Measurements from ENCODE around the gene EFNA5. TPM values are rescaled to one million over a fixed set of nuclear protein-coding genes. Genes with fewer than 3 reads are reported as not detected.

EFNA5 gene
- total RNA-seq, 4 donors from 2014 or later = 7.7 to 18.6 (median 9.9) TPM

DNA sequence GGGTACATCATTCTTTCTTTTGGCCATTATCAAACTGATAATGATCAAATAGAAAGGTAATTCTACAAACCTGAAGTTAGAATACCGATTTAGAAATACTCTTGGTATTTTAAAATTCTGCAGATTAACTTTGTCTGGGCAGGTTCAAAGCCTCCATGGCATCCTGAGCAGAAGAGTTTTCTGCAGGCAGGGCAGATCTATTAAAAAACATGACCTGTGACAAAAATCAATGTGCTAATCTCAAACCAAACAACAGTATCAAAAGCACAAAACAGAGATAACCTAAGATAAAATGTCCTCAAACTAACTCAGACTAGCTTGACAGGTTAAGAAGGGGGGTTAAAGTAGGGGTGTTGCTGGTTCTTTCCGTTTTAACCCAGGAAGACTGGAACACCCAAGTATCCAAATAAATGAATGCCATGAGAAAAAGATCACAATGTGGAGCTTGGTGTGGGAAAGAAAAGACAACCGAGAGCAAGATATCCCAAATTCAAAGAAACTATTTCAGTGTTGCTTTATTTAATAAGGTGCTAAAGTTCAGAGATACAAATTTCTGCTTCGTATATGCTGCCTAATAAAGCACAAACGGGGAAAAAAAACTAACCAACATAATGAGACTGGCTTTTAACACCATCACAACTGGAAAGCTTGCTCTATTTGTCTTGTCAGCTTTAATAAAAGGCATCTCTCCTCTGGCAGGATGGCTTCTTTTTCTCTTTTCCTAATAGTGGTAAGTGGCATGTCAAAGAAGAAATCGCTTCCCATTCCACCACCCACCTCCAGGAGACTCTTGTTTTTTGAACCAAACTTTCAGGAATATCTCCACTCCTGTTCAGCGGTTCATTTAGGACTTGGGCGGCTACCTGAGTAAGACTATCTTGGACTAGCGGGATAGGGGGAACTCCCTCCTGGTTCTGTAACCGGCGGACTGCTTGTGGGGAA, 2.3 kb downstream of the EFNA5 start:
- no peak for TF ChIP-seq CTCF (IDR thresholded peaks at IDR 0.05; ENCODE audit: low read depth)

GRCh38 chr5:107666051-107666655, 4.6 kb downstream of the EFNA5 start:
- no peak for TF ChIP-seq CTCF (IDR thresholded peaks at IDR 0.05; ENCODE audit: low read depth)

- no peak for TF ChIP-seq CTCF (IDR thresholded peaks at IDR 0.05; ENCODE audit: low read depth)
Measured at GRCh38 chr5:107665036-107665570, 5.6 kb downstream of the EFNA5 start.

GRCh38 chr5:107663697-107664096, 7.0 kb downstream of the EFNA5 start:
- TF ChIP-seq CTCF (IDR thresholded peaks at IDR 0.05; ENCODE audit: low read depth) = no peak

DNA sequence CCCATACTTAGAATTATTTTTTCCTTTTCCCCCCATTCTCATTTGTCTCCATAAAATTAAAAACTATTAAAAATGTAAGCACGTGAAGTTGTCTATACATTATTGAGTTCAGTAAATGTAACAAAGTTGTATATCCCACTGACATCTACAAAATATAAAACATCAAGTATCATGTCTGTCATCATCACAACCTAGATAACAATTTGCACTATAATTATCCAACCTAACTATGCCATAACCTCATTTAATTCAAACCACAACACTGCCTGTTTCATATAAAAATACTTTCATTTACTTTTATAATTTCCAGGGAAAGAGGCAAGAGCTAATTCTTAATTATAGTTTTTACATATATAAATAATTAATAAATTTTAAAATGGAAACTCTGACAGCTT, 9.1 kb downstream of the EFNA5 start:
- no peak for TF ChIP-seq CTCF (IDR thresholded peaks at IDR 0.05; ENCODE audit: low read depth)

GRCh38 chr5:107661038-107661649, 9.6 kb downstream of the EFNA5 start:
- TF ChIP-seq CTCF (IDR thresholded peaks at IDR 0.05; ENCODE audit: low read depth) = no peak

GRCh38 chr5:107658528-107658927, 12.2 kb downstream of the EFNA5 start:
- no peak for TF ChIP-seq CTCF (IDR thresholded peaks at IDR 0.05; ENCODE audit: low read depth)
